GM10266 (cell line): ENCODE measurements around the gene TNK2.
"Not testable (repeated sequence)": the region's sequence is repeated elsewhere in the genome, so short reads cannot be mapped to it uniquely, and the experiment has no call there.

Experiments used
- DNase-seq: peaks from one replicate; pipeline ENCODE4 v3.0.0; 2012; ENCODE audit errors: extremely low spot score
- CTCF ChIP-seq: IDR thresholded peaks from 2 replicates; pipeline ENCODE4 v1.5.1; 2012; ENCODE audit warnings: mild to moderate bottlenecking, low read depth; ENCODE audit not compliant: control insufficient read depth, insufficient read depth; ENCODE audit errors: missing control alignments

TNK2 gene

GRCh38 chr3:195873281-195873887, 35.0 kb downstream of the TNK2 start:
- no peak for DNase-seq
- no peak for TF ChIP-seq CTCF

- TF ChIP-seq CTCF = no peak
- DNase-seq = no peak
Observed at GRCh38 chr3:195872800-195873199, 35.6 kb downstream of the TNK2 start.

- TF ChIP-seq CTCF = no peak
Observed at GRCh38 chr3:195872097-195872496, 36.3 kb downstream of the TNK2 start.

GRCh38 chr3:195871686-195872085, 36.7 kb downstream of the TNK2 start:
- not testable (repeated sequence) for DNase-seq

More at GRCh38 chr3:195872097-195872496, 36.3 kb downstream of the TNK2 start:
- no peak for DNase-seq

GRCh38 chr3:195870937-195871336, 37.4 kb downstream of the TNK2 start:
- no peak for DNase-seq
- TF ChIP-seq CTCF = no peak

- DNase-seq = no peak
- TF ChIP-seq CTCF = no peak
Observed at GRCh38 chr3:195870442-195870841, 37.9 kb downstream of the TNK2 start.

- TF ChIP-seq CTCF = no peak
Observed at GRCh38 chr3:195869413-195870001, 38.8 kb downstream of the TNK2 start.

More at GRCh38 chr3:195869413-195870001, 38.8 kb downstream of the TNK2 start:
- no peak for DNase-seq
